Keratinocyte (primary cell): Measurements from ENCODE around the gene AGPS. TPM values are rescaled to one million over a fixed set of nuclear protein-coding genes. Genes with fewer than 3 reads are reported as not detected.

Source experiments
- DNase-seq: peaks from one replicate; pipeline ENCODE4 v3.0.0-alpha.2; 2011; ENCODE audit warnings: low read depth, missing footprints, low spot score
- FAIRE-seq: peaks from 2 replicates; lab custom pipeline; 2011; peaks lifted over from hg19 to GRCh38; lab: Jason Lieb, UNC
- H2AFZ ChIP-seq: 2 replicates; pipeline ENCODE4 v1.6.0; 2012; ENCODE audit warnings: low read length, control low read depth, inconsistent platforms; ENCODE audit not compliant: control insufficient read depth
- H3K27ac ChIP-seq: 2 replicates; pipeline ENCODE4 v1.5.1; 2011; ENCODE audit warnings: low read length; ENCODE audit not compliant: control insufficient read depth, insufficient read depth
- H3K27me3 ChIP-seq: 3 replicates; pipeline ENCODE4 v1.6.0; 2011; ENCODE audit warnings: low read length; ENCODE audit not compliant: control insufficient read depth, insufficient read depth; ENCODE audit errors: extremely low read depth
- H3K36me3 ChIP-seq, 2 experiments: 2 replicates in 1 of 2; 3 replicates in 1 of 2; pipeline ENCODE4 v1.5.1; 2011; ENCODE audit warnings: low read length in 2 of 2, mild to moderate bottlenecking in 1 of 2; ENCODE audit not compliant: control insufficient read depth in 2 of 2, insufficient read depth in 2 of 2; ENCODE audit errors: extremely low read depth in 1 of 2
- H3K4me1 ChIP-seq: 3 replicates; pipeline ENCODE4 v1.5.1; 2011; ENCODE audit warnings: low read length; ENCODE audit not compliant: control insufficient read depth, insufficient read depth; ENCODE audit errors: extremely low read depth
- H3K4me2 ChIP-seq: 3 replicates; pipeline ENCODE4 v1.6.0; 2011; ENCODE audit warnings: low read depth, low read length; ENCODE audit not compliant: control insufficient read depth, insufficient read depth; ENCODE audit errors: extremely low read depth
- H3K4me3 ChIP-seq, 3 experiments: fragments of 200-600 bp in 1 of 3; sonication (generic) in 1 of 3; 2 replicates in 2 of 3; 3 replicates in 1 of 3; pipeline ENCODE4 v1.5.1; 2011 to 2016; ENCODE audit warnings: low read length in 3 of 3, mild to moderate bottlenecking in 3 of 3, control low read depth in 2 of 3, inconsistent platforms in 1 of 3, low read depth in 1 of 3, mixed read lengths in 1 of 3, mixed run types in 1 of 3, moderate library complexity in 1 of 3; ENCODE audit not compliant: control insufficient read depth in 2 of 3, insufficient read depth in 2 of 3; ENCODE audit errors: extremely low read depth in 1 of 3
- H3K79me2 ChIP-seq: 2 replicates; pipeline ENCODE4 v1.6.0; 2012; ENCODE audit warnings: low read length; ENCODE audit not compliant: control insufficient read depth, insufficient read depth
- H3K9ac ChIP-seq: 3 replicates; pipeline ENCODE4 v1.6.0; 2011; ENCODE audit warnings: low read length; ENCODE audit not compliant: control insufficient read depth, insufficient read depth; ENCODE audit errors: extremely low read depth
- H3K9me1 ChIP-seq: 3 replicates; pipeline ENCODE4 v1.6.0; 2011; ENCODE audit warnings: low read length; ENCODE audit not compliant: control insufficient read depth, insufficient read depth; ENCODE audit errors: extremely low read depth
- H3K9me3 ChIP-seq: 2 replicates; pipeline ENCODE4 v1.5.1; 2012; ENCODE audit warnings: low read depth, low read length; ENCODE audit not compliant: control insufficient read depth
- H4K20me1 ChIP-seq: 3 replicates; pipeline ENCODE4 v1.6.0; 2011; ENCODE audit warnings: low read length; ENCODE audit not compliant: control insufficient read depth, insufficient read depth; ENCODE audit errors: extremely low read depth
- CTCF ChIP-seq, 3 experiments: IDR thresholded peaks in 1 of 3; conservative IDR thresholded peaks in 1 of 3; optimal IDR thresholded peaks in 1 of 3; 2 replicates in 2 of 3; 3 replicates in 1 of 3; pipeline versions ENCODE3 to v1.5.1; 2011; ENCODE audit warnings: low read length in 3 of 3, mild to moderate bottlenecking in 3 of 3, moderate library complexity in 2 of 3, control low read depth in 1 of 3, inconsistent platforms in 1 of 3; ENCODE audit not compliant: insufficient read depth in 2 of 3; ENCODE audit errors: extremely low read depth in 1 of 3
- EZH2 ChIP-seq: IDR thresholded peaks from one replicate; pipeline ENCODE4 v1.6.1; 2012; ENCODE audit warnings: inconsistent platforms, mild to moderate bottlenecking, low read length, moderate library complexity
- dilution Hi-C: fragments of 300-500 bp; cut with MboI; formaldehyde crosslinking; loops from one replicate; pipeline ENCODE4 v1.7.0; 2020; ENCODE audit warnings: low sequenced_read_pairs; ENCODE audit not compliant: extremely low pct_ligation_motif_present
- polyA plus RNA-seq, 5 experiments: library from polyadenylated mRNA; depleted of rRNA in 3 of 5; stranded (reverse) in 3 of 5; stranded (forward) in 1 of 5; unstranded in 1 of 5; fragments of >200 nt; gene quantifications; 1 replicate in 1 of 5; 2 replicates in 3 of 5; 3 replicates in 1 of 5; pipeline versions ENCODE4 v1.2.1 to v1.2.3, GENCODE V29; 2011 to 2012; ENCODE audit warnings: missing spikeins in 2 of 5, low read depth in 1 of 5, low replicate concordance in 1 of 5

The AGPS gene
- polyA plus RNA-seq, 1 donor (not counting 4 experiments of a cell fraction or from before 2014, with no cell fraction given): 28.0 TPM

DNA sequence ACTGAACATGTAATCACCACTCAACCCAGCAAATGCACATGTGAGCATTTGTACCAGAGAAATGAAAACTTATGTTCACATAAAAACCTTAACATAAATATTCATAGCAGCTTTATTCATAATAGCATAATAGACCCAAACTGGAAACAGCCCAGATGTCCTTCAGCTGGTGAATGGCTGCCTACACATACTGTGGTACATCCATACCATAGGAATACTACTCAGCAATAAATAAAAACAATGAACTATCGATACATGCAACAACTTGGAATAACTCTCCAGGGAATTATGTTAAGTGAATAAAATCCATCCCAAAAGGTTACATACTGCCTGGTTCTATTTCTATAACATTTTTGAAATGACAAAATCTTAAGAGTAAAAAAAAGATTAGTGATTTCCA is 140.0 kb downstream of the AGPS start:
- H3K9ac ChIP-seq: no peak overlapping the region
- FAIRE-seq (no peak), DNase-seq (no peak)
- H4K20me1 ChIP-seq: no peaks in the 10 kb centered on the region
- TF ChIP-seq EZH2 (no peak), CTCF (optimal IDR thresholded peaks at IDR 0.05 in 1 of 3, IDR thresholded peaks at IDR 0.05 in 1 of 3, conservative IDR thresholded peaks at IDR 0.05 in 1 of 3; ENCODE audit: extremely low read depth in 1 of 3, insufficient read depth in 2 of 3, low read length in 3 of 3) (no peak)
- no peak overlapping the region for H2AFZ ChIP-seq
- H3K36me3 ChIP-seq: peaks cover 0 to 2% of the 10 kb centered on the region in 2 experiments
- no peak overlapping the region for H3K27ac ChIP-seq
- no peaks in the 10 kb centered on the region for H3K9me3 ChIP-seq
- no peaks in the 10 kb centered on the region for H3K27me3 ChIP-seq
- H3K9me1 ChIP-seq: no peaks in the 10 kb centered on the region
- no peaks in the 10 kb centered on the region for H3K79me2 ChIP-seq
- no peak overlapping the region for H3K4me3 ChIP-seq
- no peak overlapping the region for H3K4me2 ChIP-seq
- dilution Hi-C loops: no loop called here
- no peaks in the 10 kb centered on the region for H3K4me1 ChIP-seq

DNA sequence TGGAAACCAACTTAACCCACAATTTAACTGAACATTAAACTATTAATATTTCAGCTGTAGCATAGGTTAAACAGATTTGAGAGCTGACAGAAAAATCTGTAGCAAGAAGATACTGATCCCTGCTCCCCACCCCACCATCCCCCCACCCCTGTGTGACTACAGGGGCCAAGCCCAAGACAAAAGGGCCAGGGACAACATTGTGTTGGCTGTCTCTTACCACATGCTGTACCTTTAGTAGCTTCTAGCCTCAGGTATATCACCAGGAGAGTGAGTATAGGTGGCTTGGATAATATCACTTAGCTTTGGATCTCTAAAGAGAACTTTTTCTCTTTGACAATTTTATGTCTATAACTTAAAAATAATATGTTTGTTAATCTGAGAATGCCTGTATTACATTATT is 140.7 kb downstream of the AGPS start:
- Histone ChIP-seq H3K4me1 (no peaks in the 10 kb centered on the region), H3K9me3 (no peaks in the 10 kb centered on the region), H3K79me2 (no peaks in the 10 kb centered on the region), H4K20me1 (no peaks in the 10 kb centered on the region), H3K9ac (no peak overlapping the region), H3K4me2 (no peak overlapping the region), H3K27me3 (no peaks in the 10 kb centered on the region), H3K27ac (no peak overlapping the region), H3K4me3 (no peak overlapping the region), H3K36me3 (peaks cover 0 to 2% of the 10 kb centered on the region in 2 experiments), H3K9me1 (no peaks in the 10 kb centered on the region), H2AFZ (no peak overlapping the region)
- dilution Hi-C loops: no loop called here
- no peak for DNase-seq
- TF ChIP-seq EZH2: no peak
- no peak for TF ChIP-seq CTCF (optimal IDR thresholded peaks at IDR 0.05 in 1 of 3, IDR thresholded peaks at IDR 0.05 in 1 of 3, conservative IDR thresholded peaks at IDR 0.05 in 1 of 3; ENCODE audit: extremely low read depth in 1 of 3, insufficient read depth in 2 of 3, low read length in 3 of 3)
- FAIRE-seq: no peak
